Measurements from ENCODE around the gene PAX7.

The PAX7 gene

DNA sequence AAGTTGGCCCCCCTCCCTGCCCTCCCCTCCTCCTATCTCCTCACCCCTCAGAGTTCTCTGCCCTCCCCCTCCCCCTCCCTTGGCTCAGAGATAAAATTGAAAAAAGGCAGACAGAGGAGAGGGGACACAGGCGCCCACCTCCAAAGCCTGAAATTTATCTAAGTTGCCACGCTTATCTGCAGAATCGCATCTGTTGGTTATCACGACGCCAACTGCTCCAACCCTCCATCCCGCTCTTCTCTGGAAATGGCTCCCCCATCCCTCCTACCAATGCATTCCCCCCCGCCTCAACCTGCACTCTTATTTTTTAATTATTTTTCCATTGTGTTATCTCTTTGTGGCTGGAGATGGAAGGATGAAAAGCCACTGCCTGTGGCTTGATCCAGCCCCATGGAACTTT is 138.5 kb downstream of the PAX7 start:
- no peak for DNase-seq

DNA sequence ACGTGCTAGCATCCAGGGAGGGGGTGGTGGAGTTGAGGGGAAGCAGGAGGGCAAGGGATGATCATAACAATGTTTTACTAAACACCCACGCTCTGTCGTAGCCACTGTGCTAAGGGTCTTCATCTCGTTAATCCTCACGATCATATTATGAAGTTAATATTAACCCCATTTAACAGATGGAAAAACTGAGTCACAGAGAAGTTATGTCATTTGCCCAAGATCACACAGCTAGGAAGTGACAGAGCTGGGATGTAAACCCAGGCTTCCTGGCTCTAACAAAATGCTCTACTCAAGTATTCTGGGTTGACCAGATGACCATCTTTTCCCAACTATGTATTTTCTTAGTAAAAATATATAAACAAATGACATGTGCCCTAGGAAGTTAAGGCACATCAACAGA is 140.2 kb downstream of the PAX7 start:
- DNase-seq: no peak

DNA sequence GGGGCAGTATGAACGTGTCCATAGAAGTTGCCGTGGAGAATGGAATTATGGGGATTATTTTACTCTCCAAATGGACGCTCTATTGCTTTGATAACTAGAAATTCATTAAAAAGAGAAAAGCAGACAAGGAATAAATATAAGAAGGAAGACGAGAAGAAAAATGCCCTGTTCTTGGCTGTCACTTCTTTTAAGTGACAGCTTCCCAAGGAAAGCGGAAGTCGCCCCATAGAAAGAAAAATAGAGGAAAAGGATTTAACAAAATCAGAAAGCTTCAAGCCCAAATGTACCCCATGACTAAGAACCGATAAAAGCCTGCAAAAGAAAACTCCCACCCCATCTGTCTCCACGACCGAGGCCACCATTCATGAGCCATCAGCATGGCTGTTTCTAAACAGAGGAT is 143.1 kb downstream of the PAX7 start:
- no peak for DNase-seq

DNA sequence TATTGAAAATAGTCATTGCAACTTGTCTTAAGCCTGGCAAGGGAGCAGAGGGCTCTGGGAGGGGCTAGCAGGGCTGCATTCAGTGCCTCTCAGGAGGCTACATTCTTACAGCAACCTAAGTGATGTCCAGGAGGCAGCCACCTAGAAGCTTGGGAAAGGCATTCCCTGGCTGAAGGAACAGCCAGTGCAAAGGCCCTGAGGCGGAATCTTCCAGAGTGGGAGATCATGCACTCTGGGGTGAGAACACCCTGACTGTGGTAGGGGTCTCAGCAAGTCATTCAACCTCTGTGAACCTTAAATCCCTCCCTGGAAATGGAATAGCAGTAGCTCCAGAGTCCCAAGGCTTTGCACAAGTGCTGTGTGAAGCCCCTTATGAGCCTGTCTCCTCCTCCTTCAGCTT is 144.7 kb downstream of the PAX7 start:
- no peak for DNase-seq

DNA sequence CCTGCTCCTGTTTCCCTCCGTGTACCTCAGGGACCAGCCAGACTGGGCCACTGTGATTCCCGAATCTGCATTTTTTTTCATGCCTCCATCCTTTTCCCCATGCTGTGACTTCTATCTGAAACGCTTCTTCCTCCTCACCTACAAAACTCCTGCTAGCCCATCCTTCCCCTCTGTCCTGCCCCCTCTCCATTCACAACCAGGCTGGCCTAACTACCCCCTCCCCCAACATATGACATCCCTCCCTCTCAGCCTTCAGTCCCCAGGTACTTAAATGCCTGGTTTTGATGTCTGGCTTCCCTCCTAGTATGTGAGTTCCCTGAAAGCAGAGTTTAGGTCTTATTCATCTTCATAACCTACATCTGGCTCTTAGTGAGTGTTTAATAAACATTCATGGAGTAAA is 146.1 kb downstream of the PAX7 start:
- DNase-seq: no peak

DNA sequence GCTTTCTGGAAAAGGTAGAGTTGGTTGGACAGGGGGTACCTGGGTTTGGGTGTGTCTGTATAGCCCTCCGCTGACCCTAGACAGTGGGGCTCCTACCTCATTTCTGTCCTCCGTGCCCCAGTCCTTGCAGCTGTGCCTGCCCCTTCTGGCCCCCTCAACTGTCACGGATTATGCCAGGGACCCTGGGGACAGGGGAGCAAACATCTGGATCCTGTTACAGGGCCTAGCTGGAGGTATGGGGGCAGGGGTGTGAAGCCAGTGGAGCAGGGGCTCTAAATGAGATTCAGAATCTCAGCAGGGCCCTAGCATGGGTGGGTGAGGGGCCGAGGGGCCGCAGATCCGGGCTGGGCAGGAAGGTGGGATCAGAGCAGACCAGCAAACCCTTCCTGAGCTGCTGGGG is 147.8 kb downstream of the PAX7 start:
- DNase-seq: no peak

DNA sequence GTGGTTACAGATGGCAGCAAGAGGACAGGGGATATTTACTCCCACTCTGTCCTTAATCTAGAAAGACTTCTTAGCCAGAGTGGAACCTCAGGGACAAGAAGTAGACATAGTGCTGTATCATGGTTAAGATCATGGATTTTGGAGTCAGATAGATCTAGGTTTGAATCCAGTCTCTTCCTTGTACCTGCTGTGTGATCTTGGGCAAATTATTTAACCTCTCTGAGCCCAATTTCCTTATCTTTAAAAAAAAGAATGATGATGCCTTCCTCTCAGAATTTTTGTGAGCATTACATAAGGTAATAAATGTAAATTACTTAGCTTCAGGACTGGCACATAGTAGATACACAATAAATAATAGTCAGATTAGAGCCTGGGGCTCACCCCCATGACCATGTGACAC is 150.4 kb downstream of the PAX7 start:
- no peak for DNase-seq

DNA sequence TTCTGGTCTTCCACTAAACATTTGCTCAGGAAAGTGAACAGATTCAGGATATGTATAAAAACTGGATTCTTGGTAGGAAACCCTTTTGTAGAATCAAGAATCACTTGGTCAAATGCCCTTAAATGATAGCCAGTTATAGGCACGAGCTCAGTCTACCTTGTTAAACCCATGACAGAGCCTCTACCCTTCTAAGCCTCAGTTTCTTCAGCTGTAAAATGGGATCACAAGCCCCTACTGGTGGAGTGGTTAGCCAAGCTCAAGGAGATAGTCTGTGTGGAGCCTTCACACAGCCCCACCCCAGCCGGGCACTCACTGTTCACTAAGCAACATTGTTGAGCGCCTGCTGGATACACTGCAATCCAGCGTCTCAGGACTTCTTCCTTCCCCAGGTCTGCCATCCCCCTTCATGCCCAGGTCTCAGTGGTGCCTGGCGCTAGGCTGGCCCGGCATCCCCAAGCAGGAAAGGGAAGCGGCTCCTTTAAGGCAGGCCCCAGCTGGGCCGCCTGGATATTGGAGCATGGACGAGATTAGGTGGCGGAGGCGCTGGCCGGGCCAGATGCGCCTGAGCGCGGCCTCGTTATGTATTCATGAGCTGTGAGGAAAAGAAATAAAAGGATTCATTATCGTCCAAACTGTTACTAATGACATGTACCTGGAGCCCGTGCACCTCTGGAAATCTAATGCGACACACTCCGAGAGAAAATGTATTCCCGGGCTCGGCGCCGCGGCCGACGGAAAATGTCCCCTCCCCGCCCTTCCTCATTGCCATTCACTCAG is 153.2 kb downstream of the PAX7 start:
- DNase-seq: no peak

DNA sequence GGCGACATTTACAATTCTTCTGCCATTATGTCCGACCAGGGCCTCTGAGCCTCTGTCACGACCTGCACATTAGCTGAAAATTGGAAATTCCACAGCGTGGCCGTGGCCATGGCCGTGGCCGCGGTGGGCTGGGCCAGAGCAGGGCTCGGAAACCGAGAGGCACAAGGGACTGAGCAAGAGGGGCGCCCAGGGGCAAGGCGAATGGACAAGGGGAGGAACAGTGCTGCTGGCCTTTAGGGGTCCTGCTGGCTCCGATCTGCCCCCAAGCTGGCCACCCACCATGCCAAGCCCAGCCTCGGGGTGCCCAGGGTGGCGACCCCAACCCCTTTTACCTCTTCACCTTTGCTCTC is 153.8 kb downstream of the PAX7 start:
- DNase-seq: no peak

DNA sequence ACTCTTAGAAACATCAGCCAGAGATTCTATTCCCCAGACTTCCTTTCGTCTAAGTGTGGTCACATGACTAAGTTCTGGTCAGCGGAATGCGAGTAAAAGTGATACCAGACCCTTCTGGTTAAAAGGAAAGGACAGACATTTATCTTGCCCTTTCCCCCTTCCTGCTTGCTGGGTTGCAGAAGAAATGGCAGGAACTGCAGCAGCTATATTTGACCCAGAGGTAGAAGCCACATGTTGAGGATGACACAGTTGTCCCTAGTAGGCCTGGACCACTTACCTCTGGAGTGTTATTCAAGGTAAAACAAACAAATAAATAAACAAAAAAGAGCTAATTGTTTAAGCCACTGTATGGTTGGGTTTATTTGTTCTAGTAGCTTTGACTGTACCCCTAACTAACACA is 155.5 kb downstream of the PAX7 start:
- DNase-seq: no peak

DNA sequence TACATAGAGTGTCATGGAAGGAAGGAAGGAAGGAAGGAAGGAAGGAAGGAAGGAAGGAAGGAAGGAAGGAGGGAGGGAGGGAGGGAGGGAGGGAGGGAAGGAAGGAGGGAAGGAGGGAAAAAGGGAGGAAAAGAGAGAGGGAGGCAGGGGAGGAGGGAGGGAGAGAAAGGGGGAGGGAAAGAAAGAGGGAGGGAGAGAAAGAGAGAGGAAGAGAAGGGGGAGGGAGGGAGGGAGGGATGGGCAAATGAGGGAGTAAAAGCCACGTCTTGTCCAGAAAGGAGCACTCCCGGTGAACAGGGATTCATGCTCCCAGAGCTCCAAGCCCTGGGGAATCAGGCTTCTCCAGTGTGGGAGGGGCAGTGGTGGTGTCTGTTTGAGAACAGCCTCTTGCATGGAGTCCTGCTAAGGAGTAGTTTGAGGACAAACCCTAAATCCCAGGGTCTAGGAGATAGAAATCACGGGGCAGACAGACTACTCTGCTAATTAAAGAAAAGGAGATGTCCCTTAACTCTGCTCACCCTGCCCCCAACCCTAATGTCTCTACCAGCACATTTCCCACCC is 157.3 kb downstream of the PAX7 start:
- no peak for DNase-seq

DNA sequence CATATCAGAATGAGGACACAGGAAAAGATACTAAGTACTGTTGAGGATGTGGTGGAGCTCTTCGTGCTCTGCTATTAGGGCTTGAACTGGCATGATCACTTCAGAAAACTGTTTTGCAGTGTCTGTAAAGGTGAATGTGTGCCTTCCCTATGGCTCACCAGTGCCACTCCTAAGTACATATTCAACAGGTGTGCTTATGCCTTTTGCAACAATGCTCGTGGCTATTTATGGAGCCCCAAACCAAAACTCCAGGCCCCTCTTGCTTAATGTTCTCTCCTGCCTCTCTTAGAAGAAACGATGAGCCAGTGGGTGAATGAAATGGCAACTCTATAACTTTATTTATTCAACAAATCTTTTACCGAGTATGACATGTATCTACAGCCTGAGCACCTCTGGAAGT is 158.6 kb downstream of the PAX7 start:
- no peak for DNase-seq

DNA sequence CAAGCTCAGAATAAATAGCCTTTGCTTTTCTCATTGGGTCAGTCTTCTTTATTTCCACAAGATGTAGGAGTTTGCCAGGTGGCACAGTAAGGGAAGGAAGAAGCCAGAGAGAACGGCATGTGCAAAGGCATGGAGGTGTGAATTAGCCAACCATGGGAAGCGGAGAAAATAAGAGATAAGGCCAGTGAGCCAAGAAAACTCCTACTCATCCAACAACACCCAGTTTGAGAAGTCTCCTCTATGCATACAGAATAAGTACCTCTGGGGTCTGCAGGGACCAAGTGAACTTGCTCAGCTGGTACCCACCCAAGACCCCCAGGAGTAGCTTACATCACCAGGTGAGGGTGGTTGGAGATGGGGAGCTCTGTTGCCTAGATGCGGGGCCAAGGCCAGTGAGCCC is 162.1 kb downstream of the PAX7 start:
- DNase-seq: no peak

DNA sequence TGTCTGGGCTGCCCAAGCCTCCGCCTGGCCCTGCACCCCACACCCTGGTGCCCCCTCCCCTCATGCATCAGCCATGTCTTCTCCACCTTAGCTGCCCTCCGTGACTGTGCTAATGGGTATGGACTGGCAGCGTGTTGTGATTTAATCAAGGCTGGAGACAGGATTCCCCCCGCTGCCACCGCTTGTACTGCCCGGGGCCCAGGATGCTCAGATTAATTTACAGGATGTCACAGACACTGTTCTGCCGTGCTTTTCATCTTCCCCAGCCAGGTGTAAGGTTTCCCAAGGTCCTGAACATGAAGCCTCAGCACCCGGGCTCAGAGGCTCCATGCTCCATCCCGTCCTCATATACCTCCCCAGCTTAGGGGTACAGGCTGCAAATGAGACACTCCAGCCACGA is 162.5 kb downstream of the PAX7 start:
- DNase-seq: no peak

DNA sequence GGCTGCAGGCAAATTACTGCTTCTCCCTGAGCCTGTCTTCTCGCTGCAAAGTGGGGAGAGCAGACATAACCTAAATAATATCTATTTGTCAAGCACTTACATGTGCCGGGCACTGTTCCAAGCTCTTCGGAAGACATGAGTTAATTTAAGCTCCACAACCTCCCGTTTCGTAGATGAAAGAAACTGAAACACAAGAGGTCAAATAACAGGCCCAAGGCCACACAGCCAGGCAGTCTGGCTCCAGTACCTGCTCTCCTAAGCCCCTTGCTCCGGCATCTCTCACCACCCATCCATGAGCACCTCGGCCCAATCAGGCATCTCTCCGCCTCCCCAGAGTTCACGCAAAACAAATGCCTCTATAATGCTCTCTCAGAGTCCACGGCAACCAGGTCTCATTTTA is 163.4 kb downstream of the PAX7 start:
- DNase-seq: no peak

DNA sequence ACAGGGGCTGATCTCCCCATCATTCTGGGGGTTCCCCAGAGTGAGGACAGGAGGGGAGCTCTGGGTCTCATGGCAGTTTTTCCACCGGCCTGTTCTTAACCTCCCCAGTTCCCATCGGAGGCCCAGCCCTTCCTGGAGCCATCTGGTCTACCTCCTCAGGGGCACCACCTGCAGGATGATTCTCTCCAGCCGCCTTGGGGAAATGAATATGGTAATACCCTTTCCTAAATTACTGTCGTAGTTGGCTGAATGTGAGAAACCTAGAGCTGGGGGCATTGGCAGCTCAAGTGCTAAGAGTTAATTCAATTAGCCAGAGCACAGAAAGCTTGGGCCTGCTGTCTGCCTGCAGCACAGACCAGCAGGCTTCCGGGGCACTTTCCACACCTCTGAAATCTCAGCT is 163.9 kb downstream of the PAX7 start:
- no peak for DNase-seq

DNA sequence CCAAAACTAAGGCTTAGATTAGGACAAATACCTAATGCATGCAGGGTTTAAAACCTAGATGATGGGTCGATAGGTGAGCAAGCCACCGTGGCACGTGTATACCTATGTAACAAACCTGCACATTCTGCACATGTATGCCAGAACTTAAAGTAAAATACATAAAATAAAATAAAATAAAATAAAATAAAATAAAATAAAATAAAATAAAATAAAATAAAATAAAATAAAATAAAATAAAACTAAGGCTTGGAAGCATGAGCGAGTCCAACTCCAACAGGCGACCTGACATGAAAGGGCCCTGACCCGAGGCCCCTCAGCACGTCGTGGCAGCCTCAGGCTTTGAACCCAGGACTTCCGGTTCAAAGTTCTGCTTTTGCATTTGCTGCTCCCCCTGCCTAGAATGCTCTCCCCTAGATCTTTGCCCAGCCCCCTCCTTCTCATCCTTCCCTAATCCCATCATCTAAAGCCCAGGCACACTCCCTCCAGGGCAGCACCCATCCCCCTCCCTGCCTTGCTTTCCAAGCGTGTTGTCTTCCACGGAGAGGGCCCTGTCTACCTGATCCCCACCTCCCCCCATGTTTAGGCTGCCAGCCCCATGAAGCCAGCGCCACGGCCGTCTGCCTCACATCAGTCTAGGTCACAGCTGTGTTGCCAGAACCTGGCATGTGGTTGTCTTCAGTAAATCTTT is 164.5 kb downstream of the PAX7 start:
- DNase-seq: no peak

DNA sequence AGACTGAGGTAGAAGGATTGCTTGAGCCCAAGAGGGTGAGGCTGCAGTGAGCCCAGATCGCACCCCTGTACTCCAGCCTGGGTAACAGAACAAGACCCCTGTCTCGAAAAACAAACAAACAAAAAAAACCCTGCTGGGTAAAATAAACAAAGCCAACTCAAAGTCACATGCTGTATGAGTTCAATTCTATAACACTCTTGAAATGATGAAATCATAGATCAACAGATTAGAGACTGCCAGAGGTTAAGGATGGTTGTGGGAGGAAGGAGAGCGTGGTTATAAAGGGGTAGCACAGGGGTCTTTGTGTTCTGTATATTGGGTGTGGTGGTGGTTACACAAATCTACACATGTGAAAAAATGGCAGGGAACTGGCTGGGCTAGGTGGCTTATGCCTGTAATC is 166.3 kb downstream of the PAX7 start:
- DNase-seq: no peak

All from NCI-H2171 (cell line).